Endothelial cell (in vitro differentiated cells): Measurements from ENCODE around the gene TAOK3. TPM values are rescaled to one million over a fixed set of nuclear protein-coding genes. Genes with fewer than 3 reads are reported as not detected.
A peak's percentile ranks its signal among the peaks of the same experiment; 100 is the strongest.

ENCODE experiments used
- DNase-seq: peaks from one replicate; pipeline ENCODE4 v3.0.0; 2021; ENCODE audit warnings: low spot score
- H3K27ac Mint-ChIP-seq: one replicate; pipeline ENCODE4 v1.8.0; 2021; ENCODE audit warnings: mixed read lengths, inconsistent platforms; ENCODE audit not compliant: unreplicated experiment
- H3K27me3 Mint-ChIP-seq: one replicate; pipeline ENCODE4 v1.8.0; 2021; ENCODE audit warnings: mild to moderate bottlenecking, moderate library complexity, mixed read lengths, inconsistent platforms; ENCODE audit not compliant: unreplicated experiment
- H3K36me3 Mint-ChIP-seq: one replicate; pipeline ENCODE4 v1.8.0; 2021; ENCODE audit warnings: mild to moderate bottlenecking, low read depth, mixed read lengths, inconsistent platforms; ENCODE audit not compliant: unreplicated experiment
- H3K4me1 Mint-ChIP-seq: one replicate; pipeline ENCODE4 v1.8.0; 2021; ENCODE audit warnings: mild to moderate bottlenecking, mixed read lengths, inconsistent platforms; ENCODE audit not compliant: unreplicated experiment
- H3K4me3 Mint-ChIP-seq: one replicate; pipeline ENCODE4 v1.8.0; 2021; ENCODE audit warnings: mild to moderate bottlenecking, mixed read lengths, inconsistent platforms; ENCODE audit not compliant: unreplicated experiment
- H3K9me3 Mint-ChIP-seq: one replicate; pipeline ENCODE4 v1.8.0; 2021; ENCODE audit warnings: mixed read lengths, inconsistent platforms; ENCODE audit not compliant: unreplicated experiment
- CTCF ChIP-seq: fragments of 200-600 bp; sonication (generic); IDR thresholded peaks from one replicate; pipeline ENCODE4 v1.5.0; 2021; ENCODE audit warnings: antibody characterized with exemption; ENCODE audit not compliant: unreplicated experiment
- total RNA-seq: library from RNA; stranded (reverse); fragmentation: NEBNext Ultra II Directional; extraction: Animal tissue kit (Norgen Biotek cat#: 25700); gene quantifications from one replicate; pipeline ENCODE4 v1.2.1, GENCODE V29; 2021; ENCODE audit not compliant: unreplicated experiment

The TAOK3 gene
- total RNA-seq, 1 donor from 2014 or later, result 16.5 TPM

- no peak overlapping the region for H3K4me3 Mint-ChIP-seq
- no peak for TF ChIP-seq CTCF
- no peaks in the 10 kb centered on the region for H3K9me3 Mint-ChIP-seq
- no peaks in the 10 kb centered on the region for H3K36me3 Mint-ChIP-seq
- DNase-seq, result no peak
- H3K27me3 Mint-ChIP-seq, result no peaks in the 10 kb centered on the region
- H3K4me1 Mint-ChIP-seq, result peaks cover 10% of the 10 kb centered on the region
- no peak overlapping the region for H3K27ac Mint-ChIP-seq
Measured at GRCh38 chr12:118353721-118354120, 19.0 kb downstream of the TAOK3 start.

GRCh38 chr12:118350908-118351559, 21.7 kb downstream of the TAOK3 start:
- no peaks in the 10 kb centered on the region for H3K27me3 Mint-ChIP-seq
- peaks cover 12% of the 10 kb centered on the region for H3K4me1 Mint-ChIP-seq
- no peak overlapping the region for H3K27ac Mint-ChIP-seq
- no peak for TF ChIP-seq CTCF
- no peaks in the 10 kb centered on the region for H3K9me3 Mint-ChIP-seq
- no peak for DNase-seq
- H3K36me3 Mint-ChIP-seq, result no peaks in the 10 kb centered on the region
- no peak overlapping the region for H3K4me3 Mint-ChIP-seq

- Mint-ChIP-seq H3K27ac (no peak overlapping the region), H3K27me3 (no peaks in the 10 kb centered on the region), H3K9me3 (no peaks in the 10 kb centered on the region), H3K4me3 (no peak overlapping the region), H3K36me3 (no peaks in the 10 kb centered on the region), H3K4me1 (peaks cover 19% of the 10 kb centered on the region)
- TF ChIP-seq CTCF, result no peak
- no peak for DNase-seq
Measured at GRCh38 chr12:118347916-118348315, 24.8 kb downstream of the TAOK3 start.

- no peak for TF ChIP-seq CTCF
- H3K36me3 Mint-ChIP-seq, result no peaks in the 10 kb centered on the region
- peaks cover 19% of the 10 kb centered on the region for H3K4me1 Mint-ChIP-seq
Measured at GRCh38 chr12:118346895-118347294, 25.8 kb downstream of the TAOK3 start.

GRCh38 chr12:118345355-118345754, 27.4 kb downstream of the TAOK3 start:
- H3K4me3 Mint-ChIP-seq, result no peak overlapping the region

More at GRCh38 chr12:118346895-118347294, 25.8 kb downstream of the TAOK3 start:
- no peak overlapping the region for H3K27ac Mint-ChIP-seq
- no peak overlapping the region for H3K4me3 Mint-ChIP-seq
- H3K27me3 Mint-ChIP-seq, result no peaks in the 10 kb centered on the region
- no peaks in the 10 kb centered on the region for H3K9me3 Mint-ChIP-seq
- no peak for DNase-seq

More at GRCh38 chr12:118345355-118345754, 27.4 kb downstream of the TAOK3 start:
- H3K4me1 Mint-ChIP-seq, result peaks cover 19% of the 10 kb centered on the region
- H3K9me3 Mint-ChIP-seq, result no peaks in the 10 kb centered on the region
- H3K36me3 Mint-ChIP-seq, result no peaks in the 10 kb centered on the region
- peak overlapping the region; percentile 38 for H3K27ac Mint-ChIP-seq
- DNase-seq, result no peak
- no peak for TF ChIP-seq CTCF
- H3K27me3 Mint-ChIP-seq, result no peaks in the 10 kb centered on the region
